ENCODE measurements around the gene HMGXB4.

The HMGXB4 gene

DNA sequence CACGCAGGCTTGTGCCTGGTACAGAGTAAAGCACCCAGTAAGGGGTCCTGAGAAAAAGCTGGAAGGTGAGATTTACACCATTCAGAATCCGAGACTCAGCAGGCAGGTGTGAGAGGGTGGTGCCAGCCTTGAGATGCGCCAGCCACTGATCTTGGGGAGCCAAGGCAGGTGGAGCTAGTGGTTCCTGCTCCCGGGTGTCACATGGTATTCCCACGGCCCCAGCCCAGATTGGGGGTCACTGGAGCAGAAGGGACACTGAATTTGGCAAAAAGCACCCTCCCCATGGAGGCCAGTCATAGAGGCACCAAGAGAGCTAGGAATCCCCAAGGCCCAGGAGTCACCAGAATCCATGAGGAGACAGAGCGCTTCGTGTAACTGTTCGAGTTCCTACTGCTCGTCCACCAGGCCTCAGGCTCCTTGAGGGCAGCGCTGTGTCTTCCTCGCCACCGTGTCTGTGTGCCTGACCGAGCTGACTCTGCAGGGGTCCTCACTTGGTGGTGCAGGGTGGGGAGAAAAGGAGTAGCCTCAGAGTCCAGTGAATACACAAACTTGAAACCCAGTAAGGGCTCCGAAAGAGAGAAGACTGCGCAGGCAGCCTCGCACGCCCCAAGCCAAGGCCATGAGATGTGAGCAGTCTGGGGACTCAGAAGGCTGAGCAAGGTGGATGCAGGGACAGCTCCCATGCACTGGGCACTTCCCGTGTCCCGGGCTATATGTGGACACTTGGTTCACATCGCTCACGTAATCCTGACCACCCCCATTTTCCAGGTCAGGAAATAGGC lies 70.6 kb downstream of the HMGXB4 start:
- no peak for DNase-seq (ENCODE audit: low read depth)

DNA sequence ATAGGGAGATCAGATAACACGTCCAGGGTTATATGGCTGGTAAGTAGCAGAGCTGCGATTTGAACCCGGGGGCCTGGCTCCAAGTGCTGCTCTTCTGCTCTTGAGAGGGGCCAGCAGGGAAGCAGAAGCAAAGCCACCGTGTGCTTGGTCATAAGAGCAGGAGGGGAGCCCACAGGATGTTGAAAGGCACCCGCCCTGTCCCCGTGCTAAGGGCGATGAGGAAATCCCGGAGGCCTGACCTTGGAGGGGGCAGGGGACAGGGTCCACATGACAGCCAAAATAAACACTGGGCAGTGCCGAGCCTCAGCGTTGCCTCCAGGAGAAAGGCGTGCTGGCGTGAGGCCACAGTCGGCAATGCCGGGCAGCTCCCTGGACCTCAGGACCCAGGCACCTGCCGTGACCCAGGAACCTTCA lies 71.2 kb downstream of the HMGXB4 start:
- no peak for DNase-seq (ENCODE audit: low read depth)

DNA sequence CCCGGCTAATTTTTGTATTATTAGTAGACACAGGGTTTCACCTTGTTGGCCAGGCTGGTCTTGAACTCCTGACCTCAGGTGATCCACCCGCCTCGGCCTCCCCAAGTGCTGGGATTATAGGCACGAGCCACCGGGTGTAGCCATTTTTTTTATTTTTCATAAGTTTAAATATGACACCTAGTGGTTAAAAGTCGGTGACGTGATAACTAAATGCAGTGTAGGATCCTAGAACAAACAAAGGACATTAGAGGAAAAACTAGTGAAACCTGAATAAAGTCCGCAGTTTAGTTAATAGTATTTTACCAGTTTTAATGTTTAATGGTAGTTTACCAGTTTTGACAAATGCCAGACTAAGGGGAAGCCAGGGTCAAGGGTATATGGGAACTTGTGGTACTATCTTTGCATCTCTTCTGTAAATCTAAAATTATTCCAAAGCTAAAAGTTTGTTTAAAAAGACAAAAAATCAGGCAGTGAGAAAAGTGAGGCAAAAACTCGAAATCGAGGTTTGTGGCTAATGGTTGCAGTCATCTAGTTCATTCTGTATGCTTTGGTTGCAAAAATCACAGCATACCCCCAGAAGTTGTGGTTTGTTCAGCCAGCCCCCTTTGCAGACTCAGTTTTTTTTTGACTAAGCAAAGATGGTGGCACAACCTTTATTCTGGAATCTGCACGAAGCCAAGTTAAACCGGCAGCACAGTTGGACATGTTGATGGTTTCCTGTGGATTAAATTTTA lies 72.0 kb downstream of the HMGXB4 start:
- no peak for DNase-seq (ENCODE audit: low read depth)

DNA sequence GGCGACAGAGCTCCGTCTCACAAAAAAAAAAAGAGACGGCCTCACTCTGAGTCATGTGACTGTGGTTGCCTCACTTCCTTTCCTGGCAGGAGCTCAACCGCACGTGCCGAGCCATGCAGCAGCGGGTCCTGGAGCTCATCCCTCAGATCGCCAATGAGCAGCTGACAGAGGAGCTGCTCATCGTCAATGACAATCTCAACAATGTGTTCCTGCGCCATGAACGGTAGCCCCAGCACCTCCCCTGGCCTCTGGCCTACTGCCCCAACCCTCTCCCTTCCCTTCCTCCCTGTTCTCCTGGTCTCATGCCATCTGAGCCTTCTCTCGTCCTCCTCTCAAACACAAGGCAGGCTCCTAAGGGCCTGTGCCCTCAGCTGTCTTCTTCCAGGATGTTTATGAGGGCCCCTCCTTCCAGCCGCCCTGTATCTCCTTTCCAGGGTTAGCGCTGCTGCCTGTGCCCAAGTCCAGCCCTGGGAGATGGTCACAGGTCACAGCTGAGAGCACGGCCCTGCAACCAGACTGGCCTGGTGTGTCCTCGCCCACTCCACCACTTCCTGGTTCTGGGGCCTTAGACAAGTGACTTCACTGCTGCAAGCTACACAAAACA lies 73.1 kb downstream of the HMGXB4 start:
- DNase-seq (ENCODE audit: low read depth) = peak; percentile 39

DNA sequence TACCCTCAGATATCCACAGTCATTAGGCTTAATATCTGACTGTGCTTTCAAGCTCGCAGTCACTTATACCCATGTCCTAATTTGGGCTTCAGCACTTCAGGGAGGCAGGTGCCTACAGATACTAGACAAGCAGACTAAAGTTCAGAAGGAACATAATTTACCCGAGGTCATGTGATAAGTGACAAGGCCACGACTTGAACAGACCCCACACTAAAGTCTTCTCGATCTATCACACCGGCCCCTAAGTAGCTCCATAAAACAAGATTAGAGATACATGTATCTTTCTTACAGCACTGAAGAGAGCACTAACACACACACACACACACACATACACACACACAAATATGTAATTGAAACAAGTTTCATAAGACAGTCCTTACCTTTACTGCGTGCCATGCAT lies 75.0 kb downstream of the HMGXB4 start:
- DNase-seq (ENCODE audit: low read depth) = no peak

DNA sequence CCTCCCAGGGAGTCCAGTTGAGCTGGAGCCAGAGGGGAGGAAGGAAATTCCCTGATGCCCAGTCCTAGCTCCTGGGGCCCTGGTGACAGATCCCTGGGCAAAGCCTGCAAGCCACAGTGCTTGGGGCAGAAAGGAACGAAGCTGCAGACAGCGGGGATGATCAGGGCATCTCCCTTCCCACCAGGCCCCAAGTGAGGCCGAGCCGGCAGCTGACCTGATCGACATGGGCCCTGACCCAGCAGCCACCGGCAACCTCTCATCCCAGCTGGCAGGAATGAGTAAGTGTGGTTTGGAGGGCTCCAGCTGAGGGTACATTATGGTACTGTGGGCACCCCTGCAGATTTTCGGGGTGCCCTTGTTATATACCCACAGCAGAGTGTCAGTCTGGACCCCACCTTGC lies 75.9 kb downstream of the HMGXB4 start:
- no peak for DNase-seq (ENCODE audit: low read depth)

DNA sequence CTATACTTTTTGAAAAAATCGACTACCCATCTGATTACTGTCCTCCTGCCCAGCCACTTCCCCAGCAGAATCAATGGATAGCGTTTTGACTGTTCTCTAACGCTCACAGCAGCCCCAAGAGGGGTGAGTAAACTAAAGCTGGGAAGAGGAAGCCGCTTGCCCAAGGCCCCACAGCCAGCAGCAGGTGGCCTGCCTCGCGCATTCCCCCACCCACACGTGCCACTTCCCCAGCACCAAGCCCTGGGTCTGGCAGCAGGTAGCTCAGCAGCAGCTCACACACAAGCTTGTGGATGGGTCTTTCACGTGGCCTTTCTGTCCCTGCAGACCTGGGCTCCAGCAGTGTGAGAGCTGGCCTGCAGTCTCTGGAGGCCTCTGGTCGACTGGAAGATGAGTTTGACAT lies 76.7 kb downstream of the HMGXB4 start:
- DNase-seq (ENCODE audit: low read depth) = no peak

DNA sequence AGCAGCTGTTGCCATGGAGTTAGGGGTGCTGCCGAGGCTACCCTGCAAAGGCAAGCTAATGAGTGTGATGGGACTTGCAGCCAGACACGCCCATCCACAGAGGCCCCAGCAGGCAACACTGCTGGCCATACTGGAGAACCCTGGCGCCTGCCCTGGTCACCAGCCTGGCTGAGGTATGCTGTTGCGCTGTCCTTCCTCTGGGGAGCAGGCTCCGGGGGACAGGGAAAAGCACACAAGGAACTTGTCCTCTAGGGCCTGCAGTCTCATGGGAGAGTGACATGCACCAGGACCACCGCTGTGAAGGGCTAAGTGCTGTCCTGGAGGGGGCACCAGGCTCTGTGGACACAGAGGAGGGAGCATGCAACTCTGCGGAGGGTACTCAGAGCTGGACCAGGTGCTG lies 78.2 kb downstream of the HMGXB4 start:
- no peak for DNase-seq (ENCODE audit: low read depth)

DNA sequence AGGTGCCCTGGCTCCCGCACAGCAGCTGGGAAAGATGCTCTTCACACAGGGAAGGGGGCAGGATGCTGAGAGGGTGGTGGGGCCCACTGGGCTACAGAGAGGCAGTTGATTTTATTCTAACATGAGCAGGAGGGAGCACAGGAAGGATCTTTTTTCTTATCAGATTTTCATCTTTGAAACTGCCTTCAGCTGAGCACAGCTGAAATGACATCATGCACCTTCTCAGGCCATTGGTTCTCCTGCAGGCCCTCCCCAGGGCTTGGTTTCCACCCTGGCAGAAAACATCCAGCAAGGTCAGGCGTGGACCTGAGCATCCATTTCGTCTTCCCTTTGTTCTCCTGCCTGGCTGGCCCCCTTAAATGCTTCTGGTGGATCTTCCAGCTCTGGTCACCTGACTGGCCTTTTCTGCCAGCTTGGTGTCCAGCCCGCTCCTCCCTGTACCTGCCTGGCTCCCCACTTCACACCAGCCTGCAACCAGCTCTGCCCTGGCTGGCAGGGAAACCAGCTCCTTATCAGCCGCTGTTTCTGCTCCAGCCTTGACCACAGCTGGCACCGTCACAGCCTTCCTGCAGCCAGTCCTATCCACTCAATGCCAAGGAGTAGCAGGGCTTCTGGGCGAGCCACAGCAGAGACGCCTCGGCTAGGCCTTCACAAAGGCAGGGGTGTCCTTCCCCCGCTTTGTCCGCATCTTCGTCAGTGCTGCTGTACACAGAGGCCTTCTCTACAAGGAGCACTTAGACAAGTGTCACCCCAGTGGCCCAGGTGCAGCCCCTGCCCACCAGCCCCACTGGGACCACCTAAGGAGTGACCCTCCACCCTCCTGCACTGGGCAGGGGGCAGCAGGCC lies 78.9 kb downstream of the HMGXB4 start:
- DNase-seq (ENCODE audit: low read depth) = no peak

DNA sequence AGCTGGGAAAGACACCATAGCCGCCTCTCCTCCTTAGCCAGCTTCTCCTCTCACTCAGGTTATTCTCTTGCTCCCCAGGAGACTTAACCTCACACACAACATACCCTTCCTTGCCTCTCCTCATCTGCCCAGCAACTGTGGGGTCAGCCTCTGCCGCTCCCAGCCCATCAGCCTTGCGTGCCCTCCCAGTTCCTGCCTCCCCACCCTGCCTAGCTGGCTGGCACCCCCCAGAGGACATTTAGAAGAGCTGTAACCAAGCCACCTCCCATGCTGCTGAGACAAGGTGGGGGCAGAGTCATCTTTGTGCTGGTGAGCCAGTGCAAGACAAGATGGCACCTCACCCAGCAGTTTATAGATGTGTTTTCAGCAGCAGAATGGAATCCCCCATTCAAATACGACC lies 80.6 kb downstream of the HMGXB4 start:
- no peak for DNase-seq (ENCODE audit: low read depth)

DNA sequence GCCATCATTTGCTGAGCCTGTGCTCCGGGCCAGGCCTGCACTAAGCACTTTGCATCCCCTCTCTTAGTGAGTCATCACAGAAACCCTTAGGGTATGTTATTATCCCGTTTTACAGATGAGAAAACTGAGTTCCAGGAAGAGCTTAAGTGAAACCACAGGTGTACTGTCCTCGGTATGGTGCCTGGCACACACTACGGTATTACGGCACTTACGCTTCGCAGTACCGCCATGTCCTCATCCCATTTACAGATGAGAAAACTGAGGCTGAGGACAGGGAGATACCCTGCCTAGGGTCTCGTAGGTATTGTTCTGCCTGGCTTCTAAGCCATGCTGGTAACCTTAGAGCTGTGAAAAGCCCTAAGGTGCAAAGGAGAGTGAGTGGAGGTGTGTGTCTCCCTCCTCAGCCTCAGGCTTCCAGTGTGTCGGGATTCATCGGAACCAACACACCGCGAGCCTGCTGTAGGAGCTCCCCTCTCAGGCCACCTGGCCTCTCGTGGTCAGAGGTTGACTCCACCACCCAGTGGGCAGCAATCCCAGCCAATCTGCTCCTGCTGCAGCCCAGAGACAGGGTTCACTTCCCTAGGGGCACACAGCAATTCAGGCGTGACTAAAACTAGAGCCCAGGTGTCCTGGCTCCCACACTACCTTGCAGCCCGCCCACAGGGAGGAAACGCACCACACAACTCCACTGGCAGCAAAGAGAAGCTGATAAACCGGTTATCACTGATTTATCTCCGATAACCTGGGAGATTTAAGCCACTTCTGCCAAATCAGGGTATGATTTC lies 84.0 kb downstream of the HMGXB4 start:
- no peak for DNase-seq (ENCODE audit: low read depth)

DNA sequence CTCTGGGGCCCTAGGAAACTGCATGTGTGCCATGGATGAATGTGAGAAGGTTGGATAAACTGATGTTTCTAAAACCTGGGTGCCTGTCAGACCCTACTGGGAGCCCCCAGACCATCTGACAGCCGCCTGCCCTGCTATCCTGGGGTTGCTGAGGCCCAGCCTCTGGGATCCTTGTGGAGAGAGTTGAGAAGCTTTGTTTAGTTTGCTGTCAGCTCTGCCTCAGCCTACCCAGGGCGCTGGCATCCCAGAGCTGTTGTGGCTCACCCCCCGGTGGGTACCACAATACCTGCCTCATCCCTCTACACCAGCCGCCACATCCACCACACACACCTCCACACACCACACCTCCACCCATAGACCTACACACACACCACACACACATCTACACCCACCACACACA lies 85.1 kb downstream of the HMGXB4 start:
- DNase-seq (ENCODE audit: low read depth) = no peak

DNA sequence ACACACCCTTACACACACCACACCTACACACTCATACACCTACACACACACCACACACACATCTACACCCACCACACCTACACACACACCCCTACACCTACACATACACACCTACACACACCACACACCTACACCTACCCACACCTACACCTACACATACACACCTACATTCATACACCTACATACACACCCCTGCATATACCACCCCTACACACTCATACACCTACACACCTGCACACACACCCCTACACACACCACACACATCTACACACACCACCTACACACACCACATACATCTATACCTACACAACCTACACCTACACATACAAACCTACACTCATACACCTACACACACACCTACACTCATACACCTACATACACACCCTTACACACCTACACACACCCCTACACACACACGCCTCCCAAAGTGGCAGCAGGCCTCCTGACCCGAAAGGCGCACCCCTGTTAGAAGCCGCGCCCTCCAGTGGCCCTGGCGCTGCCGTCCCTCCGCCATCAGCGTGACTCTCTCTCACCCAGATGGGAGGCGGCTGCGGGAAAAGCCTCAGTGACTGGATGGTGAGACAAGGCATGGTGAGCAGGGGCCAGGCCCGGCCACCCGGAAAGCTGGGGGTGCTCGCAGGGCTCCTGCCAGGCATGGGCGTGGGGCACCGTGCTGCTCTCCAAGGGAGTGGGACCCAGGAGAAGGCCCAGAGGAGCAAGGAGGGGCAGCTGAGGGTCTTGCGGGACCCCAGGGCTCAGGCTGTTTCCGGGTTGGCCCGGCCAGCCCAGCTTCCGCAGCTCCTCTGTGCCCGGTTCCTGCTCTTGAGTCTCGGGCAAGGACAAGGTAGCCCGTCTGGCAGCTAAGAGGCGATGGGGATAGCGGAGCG lies 86.6 kb downstream of the HMGXB4 start:
- DNase-seq (ENCODE audit: low read depth) = no peak

DNA sequence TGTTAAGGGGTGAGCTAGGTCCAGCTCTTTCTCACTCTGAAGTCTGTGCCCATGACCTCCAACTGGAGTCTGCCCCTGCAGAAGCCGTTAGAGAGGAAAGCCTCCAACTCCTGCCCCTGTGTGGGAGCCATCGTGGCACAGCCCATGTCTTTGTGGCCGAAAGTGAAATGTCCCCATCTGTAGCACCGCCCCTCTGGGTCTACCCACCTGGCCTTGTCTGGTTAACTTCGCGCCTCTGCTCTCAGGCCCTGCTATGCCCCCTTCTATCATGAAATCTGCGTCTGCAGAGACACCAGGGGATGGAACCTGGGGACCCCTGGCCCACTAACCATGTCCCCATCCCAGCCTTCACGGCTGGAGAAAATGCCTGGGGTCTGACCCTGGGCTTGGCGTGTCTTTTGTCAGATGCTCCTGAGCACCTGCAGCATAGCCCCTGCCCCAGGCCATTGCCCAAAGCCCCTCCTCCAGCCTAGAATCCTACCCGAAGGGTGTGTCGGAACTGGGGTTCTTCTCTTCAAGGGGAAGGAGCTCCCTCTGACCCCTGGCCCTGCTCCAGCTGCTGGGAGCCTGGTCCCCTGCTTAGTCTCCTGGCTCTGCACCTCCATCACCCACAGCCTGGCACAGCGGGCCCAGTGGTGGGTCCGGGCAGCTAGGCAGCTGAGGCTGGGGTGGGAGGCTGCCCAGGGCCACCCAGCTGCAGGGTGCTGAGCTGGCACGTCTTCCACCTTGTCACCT lies 87.8 kb downstream of the HMGXB4 start:
- DNase-seq (ENCODE audit: low read depth) = no peak

Data from activated T-helper 1 cell treated with Interleukin-2 at 50 U/mL for 16 hours (primary cell).